ENCODE data around the gene STK4. TPM values are rescaled to one million over a fixed set of nuclear protein-coding genes. Genes with fewer than 3 reads are reported as not detected.

Gene STK4
- total RNA-seq, 1 experiment from 2014 or later, result 52.7 TPM

DNA sequence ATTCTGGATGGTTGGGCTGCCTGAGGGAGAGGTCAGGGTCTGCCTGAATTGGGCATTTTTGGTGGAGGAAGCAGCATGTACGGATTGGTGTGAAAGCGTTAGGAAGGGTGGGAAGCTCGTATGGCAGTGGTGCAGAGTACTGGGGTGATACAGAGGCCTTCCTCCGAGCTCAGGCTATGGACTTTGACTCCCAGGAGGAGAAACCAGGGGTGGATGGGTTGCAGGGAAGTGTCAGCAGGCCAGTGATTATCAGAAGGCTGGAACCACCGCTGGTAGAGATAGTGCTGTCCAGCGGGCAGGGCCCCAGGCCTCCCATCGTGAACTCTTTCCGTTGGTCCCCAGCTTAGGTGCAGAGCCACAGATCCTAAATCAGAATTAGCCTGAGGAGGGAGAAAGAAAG lies 143.3 kb downstream of the STK4 start:
- no peak overlapping the region for H3K4me3 ChIP-seq (ENCODE audit: low read depth, low read length, poor library complexity, severe bottlenecking)
- no TSS peak for BruUV-seq (replicated peaks)
- H3K36me3 ChIP-seq (ENCODE audit: insufficient read depth, low read length, poor library complexity, severe bottlenecking), result no peaks in the 10 kb centered on the region
- H3K27ac ChIP-seq (ENCODE audit: low read depth, low read length, poor library complexity, severe bottlenecking), result no peak overlapping the region
- no peaks in the 10 kb centered on the region for H3K27me3 ChIP-seq (replicated peaks; ENCODE audit: insufficient read depth, low read depth, low read length, poor library complexity)
- intact Hi-C loops (cut with micrococcal nuclease; ENCODE audit: unreplicated experiment), result no loop called here
- no peak for DNase-seq (ENCODE audit: low spot score)
- ChIA-PET CTCF (interaction anchor here (3.4 kb wide), 1 partner anchor 66 kb away, joined by 26 read pairs; no protein-coding TSS in a partner anchor), POLR2A (ENCODE audit: low non-redundant PET) (no interaction called here)
- TF ChIP-seq CTCF (conservative IDR thresholded peaks at IDR 0.05; ENCODE audit: low read depth, low read length) (no peak), EZH2 (IDR thresholded peaks at IDR 0.05; ENCODE audit: borderline replicate concordance, low read depth, low read length, poor library complexity, severe bottlenecking) (no peak)
- no peaks in the 10 kb centered on the region for H3K9me3 ChIP-seq (ENCODE audit: low read depth, low read length, poor library complexity, severe bottlenecking)
- H3K4me1 ChIP-seq (ENCODE audit: insufficient read depth, low read length, poor library complexity, severe bottlenecking), result no peaks in the 10 kb centered on the region

DNA sequence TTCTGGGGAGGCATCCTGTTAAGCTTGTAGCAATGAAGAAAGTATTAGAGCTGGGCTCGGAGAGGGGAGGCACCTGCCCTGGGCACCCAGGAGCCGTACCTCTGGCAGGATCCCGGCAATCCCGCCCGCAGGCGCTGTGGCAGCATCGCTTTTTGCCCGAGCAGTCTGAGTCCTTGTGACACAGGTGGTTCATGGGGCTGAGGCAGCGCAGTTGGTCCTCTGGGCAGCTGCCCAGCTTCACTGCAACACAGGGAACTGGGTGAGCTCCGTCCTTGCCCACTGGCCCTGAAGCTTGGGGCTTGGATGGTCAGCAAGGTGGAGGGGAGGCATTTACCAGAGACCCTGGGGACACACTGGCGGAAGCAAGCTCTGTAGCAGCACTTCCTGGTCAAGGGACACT lies 144.0 kb downstream of the STK4 start:
- POLR2A ChIA-PET (ENCODE audit: low non-redundant PET), result no interaction called here
- Histone ChIP-seq H3K9me3 (ENCODE audit: low read depth, low read length, poor library complexity, severe bottlenecking) (no peaks in the 10 kb centered on the region), H3K27ac (ENCODE audit: low read depth, low read length, poor library complexity, severe bottlenecking) (no peak overlapping the region), H3K27me3 (replicated peaks; ENCODE audit: insufficient read depth, low read depth, low read length, poor library complexity) (no peaks in the 10 kb centered on the region), H3K4me3 (ENCODE audit: low read depth, low read length, poor library complexity, severe bottlenecking) (no peak overlapping the region), H3K36me3 (ENCODE audit: insufficient read depth, low read length, poor library complexity, severe bottlenecking) (no peaks in the 10 kb centered on the region), H3K4me1 (ENCODE audit: insufficient read depth, low read length, poor library complexity, severe bottlenecking) (no peaks in the 10 kb centered on the region)
- no peak for TF ChIP-seq CTCF (conservative IDR thresholded peaks at IDR 0.05; ENCODE audit: low read depth, low read length)
- no peak for TF ChIP-seq EZH2 (IDR thresholded peaks at IDR 0.05; ENCODE audit: borderline replicate concordance, low read depth, low read length, poor library complexity, severe bottlenecking)
- CTCF ChIA-PET, result interaction anchor here (3.4 kb wide), 1 partner anchor 66 kb away, joined by 26 read pairs; no protein-coding TSS in a partner anchor
- BruUV-seq (replicated peaks), result no TSS peak
- intact Hi-C loops (cut with micrococcal nuclease; ENCODE audit: unreplicated experiment), result no loop called here
- DNase-seq (ENCODE audit: low spot score), result no peak

GRCh38 chr20:45111285-45111684 lies 145.0 kb downstream of the STK4 start:
- BruUV-seq (replicated peaks), result no TSS peak
- Histone ChIP-seq H3K9me3 (ENCODE audit: low read depth, low read length, poor library complexity, severe bottlenecking) (no peaks in the 10 kb centered on the region), H3K27ac (ENCODE audit: low read depth, low read length, poor library complexity, severe bottlenecking) (no peak overlapping the region), H3K36me3 (ENCODE audit: insufficient read depth, low read length, poor library complexity, severe bottlenecking) (no peaks in the 10 kb centered on the region), H3K27me3 (replicated peaks; ENCODE audit: insufficient read depth, low read depth, low read length, poor library complexity) (no peaks in the 10 kb centered on the region), H3K4me3 (ENCODE audit: low read depth, low read length, poor library complexity, severe bottlenecking) (no peak overlapping the region), H3K4me1 (ENCODE audit: insufficient read depth, low read length, poor library complexity, severe bottlenecking) (no peaks in the 10 kb centered on the region)
- DNase-seq (ENCODE audit: low spot score), result no peak
- ChIA-PET CTCF (interaction anchor here (0.6 to 3.4 kb wide), 7 partner anchors 27 to 193 kb away, joined by 3 to 26 read pairs (median 3); no protein-coding TSS in a partner anchor), POLR2A (ENCODE audit: low non-redundant PET) (no interaction called here)
- TF ChIP-seq EZH2 (IDR thresholded peaks at IDR 0.05; ENCODE audit: borderline replicate concordance, low read depth, low read length, poor library complexity, severe bottlenecking) (no peak), CTCF (conservative IDR thresholded peaks at IDR 0.05; ENCODE audit: low read depth, low read length) (no peak)
- intact Hi-C loops (cut with micrococcal nuclease; ENCODE audit: unreplicated experiment), result no loop called here
